GM12878 (cell line): ENCODE results near the gene LEPR. TPM values are rescaled to one million over a fixed set of nuclear protein-coding genes. Genes with fewer than 3 reads are reported as not detected.

Experiments used
- ATAC-seq: fragments of 200-7000 bp; cut with Tn5 transposase; 3 replicates; pipeline ENCODE4 v1.9.1; 2020; ENCODE audit warnings: mild to moderate bottlenecking, moderate library complexity
- BruUV-seq: library from RNA; stranded (reverse); fragments of 400-500 nt; replicated peaks from 2 replicates; lab custom pipeline; 2021; lab: Mats Ljungman, UMichigan
- CTCF ChIA-PET: fragments of 300-600 bp; sonication (Branson Sonifier 250); formaldehyde crosslinking; extraction: SDS; loops from one replicate; lab custom pipeline; 2021; ENCODE audit warnings: inconsistent platforms; lab: Yijun Ruan, JAX
- POLR2A ChIA-PET: fragments of 350-600 bp; formaldehyde crosslinking; extraction: SDS; loops from one replicate; lab custom pipeline; 2021; ENCODE audit warnings: inconsistent platforms; lab: Charles Lee
- RAD21 ChIA-PET: fragments of 300-600 bp; sonication (Branson Sonifier 250); formaldehyde crosslinking; loops from one replicate; lab custom pipeline; 2023; ENCODE audit warnings: antibody characterized with exemption; ENCODE audit not compliant: unreplicated experiment; lab: Charles Lee
- SMC1A ChIA-PET: fragments of 300-600 bp; sonication (Branson Sonifier 250); formaldehyde crosslinking; loops from one replicate; lab custom pipeline; 2023; ENCODE audit not compliant: unreplicated experiment, uncharacterized antibody; lab: Charles Lee
- DNase-seq: peaks from one replicate; pipeline ENCODE4 v3.0.0-alpha.2; 2011; ENCODE audit warnings: low read depth, low spot score
- FAIRE-seq: peaks from 3 replicates; lab custom pipeline; 2011; peaks lifted over from hg19 to GRCh38; lab: Jason Lieb, UNC
- H2AFZ ChIP-seq: 2 replicates; pipeline ENCODE4 v1.6.0; 2011; ENCODE audit warnings: low read depth, low read length, control low read depth; ENCODE audit not compliant: control insufficient read depth
- H3K27ac ChIP-seq: 2 replicates; pipeline ENCODE4 v1.5.1; 2011; ENCODE audit warnings: control low read depth; ENCODE audit not compliant: control insufficient read depth, insufficient read depth
- H3K27me3 ChIP-seq, 2 experiments: replicated peaks in 1 of 2; 2 replicates each; pipeline versions ENCODE4 v1.6.0 to v1.6.1; 2011; ENCODE audit warnings: low read length in 1 of 2; ENCODE audit not compliant: control insufficient read depth in 2 of 2, insufficient read depth in 2 of 2
- H3K36me3 ChIP-seq, 2 experiments: 2 replicates each; pipeline ENCODE4 v1.5.1; 2011; ENCODE audit warnings: low read length in 1 of 2; ENCODE audit not compliant: control insufficient read depth in 2 of 2, insufficient read depth in 2 of 2
- H3K4me1 ChIP-seq: 2 replicates; pipeline ENCODE4 v1.6.1; 2011; ENCODE audit warnings: mild to moderate bottlenecking, low read length, moderate library complexity, mixed read lengths; ENCODE audit not compliant: control insufficient read depth, insufficient read depth
- H3K4me2 ChIP-seq: 2 replicates; pipeline ENCODE4 v1.6.0; 2011; ENCODE audit warnings: control low read depth; ENCODE audit not compliant: control insufficient read depth, insufficient read depth
- H3K4me3 ChIP-seq: fragments of 200-600 bp; sonication (generic); 2 replicates; pipeline ENCODE4 v1.5.1; 2016
- H3K79me2 ChIP-seq: 2 replicates; pipeline ENCODE4 v1.6.0; 2011; ENCODE audit warnings: low read length; ENCODE audit not compliant: control insufficient read depth, insufficient read depth
- H3K9ac ChIP-seq: 2 replicates; pipeline ENCODE4 v1.8.0; 2011; ENCODE audit warnings: low read length, control low read depth, mixed read lengths; ENCODE audit not compliant: control insufficient read depth, insufficient read depth
- H3K9me3 ChIP-seq: replicated peaks from 3 replicates; pipeline ENCODE4 v1.5.1; 2011; ENCODE audit warnings: mild to moderate bottlenecking, low read length; ENCODE audit not compliant: control insufficient read depth, insufficient read depth
- H4K20me1 ChIP-seq: 2 replicates; pipeline ENCODE4 v1.6.0; 2011; ENCODE audit not compliant: control insufficient read depth, insufficient read depth
- EP300 ChIP-seq, 2 experiments: fragments of 150-350 bp in 1 of 2; IDR thresholded peaks; 2 replicates each; pipeline ENCODE4 v1.6.1; 2011 to 2012; ENCODE audit warnings: low read depth in 2 of 2, low read length in 2 of 2, borderline replicate concordance in 1 of 2, improper control_type of control experiment in 1 of 2, inconsistent platforms in 1 of 2; ENCODE audit not compliant: control insufficient read depth in 1 of 2
- HSF1 ChIP-seq: fragments of 150-350 bp; IDR thresholded peaks from 2 replicates; pipeline ENCODE4 v1.6.1; 2014; ENCODE audit warnings: mild to moderate bottlenecking, low read depth, low read length
- MYB ChIP-seq: fragments of 150-350 bp; IDR thresholded peaks from 2 replicates; pipeline ENCODE4 v1.6.1; 2014; ENCODE audit warnings: mild to moderate bottlenecking, low read depth, low read length, borderline replicate concordance
- NFIC ChIP-seq: IDR thresholded peaks from 2 replicates; pipeline ENCODE4 v1.6.1; 2012; ENCODE audit warnings: low read depth, mild to moderate bottlenecking, inconsistent platforms, low read length, moderate library complexity
- PKNOX1 ChIP-seq: fragments of 450-650 bp; IDR thresholded peaks from 2 replicates; pipeline ENCODE4 v1.6.1; 2016; ENCODE audit warnings: mild to moderate bottlenecking
- TAF1 ChIP-seq: IDR thresholded peaks from 2 replicates; pipeline ENCODE4 v1.6.1; 2011; ENCODE audit warnings: mild to moderate bottlenecking, low read depth, low read length, borderline replicate concordance
- TBL1XR1 ChIP-seq: IDR thresholded peaks from 2 replicates; pipeline ENCODE4 v1.6.1; 2012; ENCODE audit warnings: low read depth, low read length, improper control_type of control experiment
- ZNF207 ChIP-seq: fragments of 450-650 bp; IDR thresholded peaks from 2 replicates; pipeline ENCODE4 v1.6.1; 2014; ENCODE audit warnings: antibody characterized with exemption, mild to moderate bottlenecking, borderline replicate concordance
- ZNF687 ChIP-seq: fragments of 450-650 bp; IDR thresholded peaks from 2 replicates; pipeline ENCODE4 v1.6.1; 2017; ENCODE audit warnings: mild to moderate bottlenecking, moderate library complexity
- WGBS: methylation state at CpG from one replicate; pipeline ENCODE4 v1.1.6; 2016; ENCODE audit warnings: low lambda C conversion rate; ENCODE audit not compliant: insufficient replicate concordance, insufficient coverage; ENCODE audit errors: missing lambda C conversion rate; 5-methylcytosine and 5-hydroxymethylcytosine counted together
- in situ Hi-C: fragments of 300-500 bp; cut with MboI; formaldehyde crosslinking; loops from 9 replicates; pipeline ENCODE4 v1.14.3; 2018; ENCODE audit warnings: mixed read lengths
- intact Hi-C: fragments of 100-400 bp; cut with micrococcal nuclease; formaldehyde crosslinking; loops from one replicate; pipeline ENCODE4 v1.14.2; 2022; ENCODE audit not compliant: unreplicated experiment
- polyA plus RNA-seq, 11 experiments: library from polyadenylated mRNA; depleted of rRNA in 4 of 11; unstranded in 6 of 11; stranded (reverse) in 5 of 11; fragments of >200 nt; fragmentation: Nextera tagmentation in 4 of 11; fragmentation: Illumina TruSeq in 1 of 11; extraction: Ambion mirVana in 4 of 11; extraction: Trizol in 1 of 11; gene quantifications; 1 replicate in 1 of 11; 2 replicates in 10 of 11; pipeline versions ENCODE4 v1.2.1 to v1.2.3, GENCODE V29; 2011 to 2016; ENCODE audit warnings: inconsistent platforms in 2 of 11, missing spikeins in 2 of 11, low read depth in 1 of 11
- total RNA-seq, 4 experiments: library from RNA; depleted of rRNA in 3 of 4; stranded (reverse); fragments of >200 nt in 3 of 4; fragmentation: Illumina TruSeq in 1 of 4; extraction: Trizol in 1 of 4; gene quantifications; 2 replicates each; pipeline versions ENCODE4 v1.2.1 to v1.2.3, GENCODE V29; 2013 to 2021
- TF ChIP-seq, protein P1 (sequence below): fragments of 450-650 bp; IDR thresholded peaks from 2 replicates; pipeline ENCODE4 v1.6.1; 2017; ENCODE audit warnings: antibody characterized with exemption, mild to moderate bottlenecking, moderate library complexity
- TF ChIP-seq, protein P2 (sequence below): IDR thresholded peaks from 2 replicates; pipeline ENCODE4 v1.6.1; 2012; ENCODE audit warnings: low read depth, low read length, improper control_type of control experiment

LEPR gene
- total and polyA plus RNA-seq, 10 of the 15 experiments (the other 5 are each of a cell fraction or from before 2014, with no cell fraction given), result 0.49 to 3.7 (median 1.2) TPM

DNA sequence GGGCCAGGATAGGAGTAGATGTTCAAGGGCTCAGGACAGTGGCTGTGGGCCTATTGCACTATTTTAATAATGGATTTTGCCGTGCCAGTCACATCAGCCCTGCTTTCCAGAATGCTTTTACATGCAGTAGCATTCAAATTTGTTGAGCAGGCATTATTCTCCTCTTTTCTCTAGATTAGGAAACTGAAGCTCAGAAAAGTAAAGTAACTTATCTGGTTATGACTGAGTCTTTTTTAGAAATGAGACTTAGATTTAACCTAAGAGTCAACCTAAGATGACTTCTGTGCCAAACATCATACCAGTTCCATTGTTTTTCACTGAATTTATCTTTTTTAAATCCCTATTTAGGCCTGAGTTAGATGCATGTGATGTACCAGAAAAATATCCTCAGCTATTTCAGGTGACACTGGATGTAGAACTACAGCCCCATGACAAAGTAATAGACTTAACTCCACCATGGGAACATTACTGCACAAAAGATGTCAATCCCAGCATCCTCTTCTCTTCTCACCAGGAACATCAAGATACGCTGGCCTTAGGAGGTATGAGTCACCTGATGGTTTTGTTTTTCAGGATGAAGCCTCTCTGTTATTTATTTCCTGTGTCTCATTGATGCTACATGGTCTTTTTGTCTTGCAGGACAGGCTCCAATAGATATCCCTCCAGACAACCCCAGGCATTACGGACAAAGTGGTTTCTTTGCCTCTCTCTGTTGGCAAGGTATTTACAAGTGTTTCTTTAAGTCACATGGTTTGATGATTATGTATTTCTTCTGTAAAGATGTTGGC lies 31.4 kb upstream of the LEPR start:
- Histone ChIP-seq H3K27ac (no peak overlapping the region), H3K9ac (no peak overlapping the region), H3K4me2 (no peak overlapping the region), H3K4me3 (no peak overlapping the region), H2AFZ (no peak overlapping the region), H3K79me2 (no peaks in the 10 kb centered on the region), H3K27me3 (no peaks in the 10 kb centered on the region; a peak in 1 of 4 replicates), H3K36me3 (no peaks in the 10 kb centered on the region), H3K4me1 (no peaks in the 10 kb centered on the region), H3K9me3 (no peaks in the 10 kb centered on the region), H4K20me1 (no peaks in the 10 kb centered on the region)
- no TSS peak for BruUV-seq
- in situ Hi-C loops, result no loop called here
- 43% methylated on average over 3 of the region's 3 CpGs for WGBS
- intact Hi-C loops, result no loop called here
- POLR2A ChIA-PET, result no interaction called here
- ATAC-seq (no peak), DNase-seq (no peak), FAIRE-seq (no peak)
- SMC1A ChIA-PET, result interaction anchor here (1.3 kb wide), 1 partner anchor 27 kb away, joined by 3 read pairs; no protein-coding TSS in a partner anchor
- RAD21 ChIA-PET, result no interaction called here
- CTCF ChIA-PET, result no interaction called here
- no peak for TF ChIP-seq HSF1
- TF ChIP-seq MYB, result no peak
- no peak for TF ChIP-seq TBL1XR1
- TF ChIP-seq, protein P1, sequence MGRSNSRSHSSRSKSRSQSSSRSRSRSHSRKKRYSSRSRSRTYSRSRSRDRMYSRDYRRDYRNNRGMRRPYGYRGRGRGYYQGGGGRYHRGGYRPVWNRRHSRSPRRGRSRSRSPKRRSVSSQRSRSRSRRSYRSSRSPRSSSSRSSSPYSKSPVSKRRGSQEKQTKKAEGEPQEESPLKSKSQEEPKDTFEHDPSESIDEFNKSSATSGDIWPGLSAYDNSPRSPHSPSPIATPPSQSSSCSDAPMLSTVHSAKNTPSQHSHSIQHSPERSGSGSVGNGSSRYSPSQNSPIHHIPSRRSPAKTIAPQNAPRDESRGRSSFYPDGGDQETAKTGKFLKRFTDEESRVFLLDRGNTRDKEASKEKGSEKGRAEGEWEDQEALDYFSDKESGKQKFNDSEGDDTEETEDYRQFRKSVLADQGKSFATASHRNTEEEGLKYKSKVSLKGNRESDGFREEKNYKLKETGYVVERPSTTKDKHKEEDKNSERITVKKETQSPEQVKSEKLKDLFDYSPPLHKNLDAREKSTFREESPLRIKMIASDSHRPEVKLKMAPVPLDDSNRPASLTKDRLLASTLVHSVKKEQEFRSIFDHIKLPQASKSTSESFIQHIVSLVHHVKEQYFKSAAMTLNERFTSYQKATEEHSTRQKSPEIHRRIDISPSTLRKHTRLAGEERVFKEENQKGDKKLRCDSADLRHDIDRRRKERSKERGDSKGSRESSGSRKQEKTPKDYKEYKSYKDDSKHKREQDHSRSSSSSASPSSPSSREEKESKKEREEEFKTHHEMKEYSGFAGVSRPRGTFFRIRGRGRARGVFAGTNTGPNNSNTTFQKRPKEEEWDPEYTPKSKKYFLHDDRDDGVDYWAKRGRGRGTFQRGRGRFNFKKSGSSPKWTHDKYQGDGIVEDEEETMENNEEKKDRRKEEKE, result no peak
- no peak for TF ChIP-seq PKNOX1
- no peak for TF ChIP-seq ZNF207
- no peak for TF ChIP-seq TAF1
- no peak for TF ChIP-seq ZNF687
- no peak for TF ChIP-seq NFIC
- TF ChIP-seq EP300 (IDR thresholded peaks at IDR 0.05; ENCODE audit: borderline replicate concordance in 1 of 2, control insufficient read depth in 1 of 2, low read depth in 2 of 2, low read length in 2 of 2), result no peak
- TF ChIP-seq, protein P2, sequence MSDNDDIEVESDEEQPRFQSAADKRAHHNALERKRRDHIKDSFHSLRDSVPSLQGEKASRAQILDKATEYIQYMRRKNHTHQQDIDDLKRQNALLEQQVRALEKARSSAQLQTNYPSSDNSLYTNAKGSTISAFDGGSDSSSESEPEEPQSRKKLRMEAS, result no peak
